Measurements from ENCODE around the gene CCDC78. TPM values are rescaled to one million over a fixed set of nuclear protein-coding genes. Genes with fewer than 3 reads are reported as not detected.

The CCDC78 gene
- total and polyA plus RNA-seq, 2 of the 13 experiments (the other 11 are each of a cell fraction or from before 2014, with no cell fraction given), result 0.53 to 1.5 TPM

GRCh38 chr16:695355-696089, 30.7 kb downstream of the CCDC78 start (continued):
- TF ChIP-seq ZSCAN12 (CRISPR knock-in tag; IDR thresholded peaks at IDR 0.05), result no peak
- TF ChIP-seq TCF7 (IDR thresholded peaks at IDR 0.05; ENCODE audit: low read depth), result no peak
- peak; percentile 90 for TF ChIP-seq ZBTB14 (CRISPR knock-in tag; IDR thresholded peaks at IDR 0.05)
- no peak for TF ChIP-seq ZNF318 (CRISPR knock-in tag; IDR thresholded peaks at IDR 0.05)
- TF ChIP-seq NR2C2 (CRISPR knock-in tag; IDR thresholded peaks at IDR 0.05; ENCODE audit: borderline replicate concordance), result 0 out of 2 replicates have a peak, but pooled peaks have one; percentile 24
- TF ChIP-seq JUNB (CRISPR knock-in tag; IDR thresholded peaks at IDR 0.05; ENCODE audit: borderline replicate concordance), result peak; percentile 17; the same call in 1 of the 2 replicates
- no peak for TF ChIP-seq ELF1 (CRISPR knock-in tag; IDR thresholded peaks at IDR 0.05)
- TF ChIP-seq ZNF383 (CRISPR knock-in tag; IDR thresholded peaks at IDR 0.05; ENCODE audit: borderline replicate concordance), result no peak
- no peak for TF ChIP-seq ZNF557 (CRISPR knock-in tag; IDR thresholded peaks at IDR 0.05)
- TF ChIP-seq ZNF350 (CRISPR knock-in tag; IDR thresholded peaks at IDR 0.05; ENCODE audit: borderline replicate concordance, low read depth), result peak; percentile 64
- TF ChIP-seq, protein P1, sequence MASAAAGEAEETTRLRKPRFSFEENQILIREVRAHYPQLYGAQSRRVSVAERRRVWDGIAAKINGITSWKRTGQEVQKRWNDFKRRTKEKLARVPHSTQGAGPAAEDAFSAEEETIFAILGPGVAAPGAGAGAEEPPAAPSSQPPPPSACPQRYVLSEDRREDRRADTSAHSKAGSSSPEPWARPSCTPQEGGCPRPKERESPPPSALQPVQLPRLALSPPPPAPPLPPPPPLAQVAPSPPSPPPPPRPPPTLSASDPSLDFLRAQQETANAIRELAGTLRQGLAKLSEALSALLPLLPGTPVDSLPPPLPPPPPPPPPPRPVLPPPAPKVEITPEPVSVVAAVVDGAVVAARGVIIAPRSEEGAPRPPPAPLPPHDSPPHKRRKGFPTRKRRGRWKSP (CRISPR knock-in tag; IDR thresholded peaks at IDR 0.05), result peak; percentile 3; the same call in 1 of the 2 replicates
- no peak for TF ChIP-seq NFE2 (CRISPR knock-in tag; IDR thresholded peaks at IDR 0.05)
- TF ChIP-seq ZFX (CRISPR knock-in tag; IDR thresholded peaks at IDR 0.05; ENCODE audit: low read depth), result peak; percentile 79
- TF ChIP-seq ZC3H4 (CRISPR knock-in tag; IDR thresholded peaks at IDR 0.05; ENCODE audit: borderline replicate concordance), result no peak
- peak; percentile 77; the same call in 1 of the 2 replicates for TF ChIP-seq ZNF768 (CRISPR knock-in tag; IDR thresholded peaks at IDR 0.05)
- no peak for TF ChIP-seq ZNF841 (CRISPR knock-in tag; IDR thresholded peaks at IDR 0.05; ENCODE audit: borderline replicate concordance)
